Activated T-helper 1 cell treated with anti-CD3 and anti-CD28 coated beads, Interleukin-2, amount 50 U/mL, for 16 hours (primary cell): ENCODE measurements around the gene CARS2.
"Not testable (repeated sequence)": the region's sequence is repeated elsewhere in the genome, so short reads cannot be mapped to it uniquely, and the experiment has no call there.

ENCODE experiments used
- DNase-seq, 2 donors: peaks; one replicate each; pipeline ENCODE4 v3.0.0-alpha.2; 2020; ENCODE audit warnings: low read depth in 1 of 2, low spot score in 1 of 2

CARS2 gene

GRCh38 chr13:110712081-110712848 lies 6.3 kb upstream of the CARS2 start:
- DNase-seq, result peak; percentile 62 to 89

DNA sequence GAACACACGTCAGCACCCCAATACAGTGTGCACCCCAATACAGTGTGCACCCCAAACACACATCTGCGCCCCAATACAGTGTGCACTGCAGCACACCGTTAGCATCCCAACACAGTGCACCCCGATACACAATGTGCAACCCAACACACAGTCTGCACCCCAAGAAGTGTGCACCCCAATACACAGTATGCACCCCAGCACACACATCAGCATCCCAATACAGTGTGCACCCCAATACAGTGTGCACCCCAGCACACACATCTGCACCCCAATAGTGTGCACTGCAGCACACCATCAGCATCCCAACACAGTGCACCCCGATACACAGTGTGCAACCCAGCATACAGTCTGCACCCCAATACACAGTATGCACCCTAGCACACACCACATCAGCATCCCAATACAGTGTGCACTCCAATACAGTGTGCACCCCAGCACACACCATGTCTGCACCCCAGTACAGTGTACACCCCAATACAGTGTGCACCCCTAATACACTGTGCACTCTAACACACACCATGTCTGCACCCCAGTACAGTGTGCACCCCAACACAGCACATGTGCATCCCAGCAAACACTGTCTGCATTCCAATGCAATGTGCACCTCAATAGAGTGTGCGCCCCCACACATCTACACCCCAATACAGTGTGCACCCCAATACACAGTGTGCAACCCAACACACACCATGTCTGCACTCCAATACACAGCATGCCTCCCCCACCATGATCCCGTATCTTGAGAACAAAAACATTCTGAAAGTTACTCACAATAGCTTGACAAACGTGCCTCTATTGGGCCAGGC lies 855 bp upstream of the CARS2 start:
- no peak for DNase-seq

GRCh38 chr13:110705356-110705825 lies 525 bp downstream of the CARS2 start:
- no peak for DNase-seq

DNA sequence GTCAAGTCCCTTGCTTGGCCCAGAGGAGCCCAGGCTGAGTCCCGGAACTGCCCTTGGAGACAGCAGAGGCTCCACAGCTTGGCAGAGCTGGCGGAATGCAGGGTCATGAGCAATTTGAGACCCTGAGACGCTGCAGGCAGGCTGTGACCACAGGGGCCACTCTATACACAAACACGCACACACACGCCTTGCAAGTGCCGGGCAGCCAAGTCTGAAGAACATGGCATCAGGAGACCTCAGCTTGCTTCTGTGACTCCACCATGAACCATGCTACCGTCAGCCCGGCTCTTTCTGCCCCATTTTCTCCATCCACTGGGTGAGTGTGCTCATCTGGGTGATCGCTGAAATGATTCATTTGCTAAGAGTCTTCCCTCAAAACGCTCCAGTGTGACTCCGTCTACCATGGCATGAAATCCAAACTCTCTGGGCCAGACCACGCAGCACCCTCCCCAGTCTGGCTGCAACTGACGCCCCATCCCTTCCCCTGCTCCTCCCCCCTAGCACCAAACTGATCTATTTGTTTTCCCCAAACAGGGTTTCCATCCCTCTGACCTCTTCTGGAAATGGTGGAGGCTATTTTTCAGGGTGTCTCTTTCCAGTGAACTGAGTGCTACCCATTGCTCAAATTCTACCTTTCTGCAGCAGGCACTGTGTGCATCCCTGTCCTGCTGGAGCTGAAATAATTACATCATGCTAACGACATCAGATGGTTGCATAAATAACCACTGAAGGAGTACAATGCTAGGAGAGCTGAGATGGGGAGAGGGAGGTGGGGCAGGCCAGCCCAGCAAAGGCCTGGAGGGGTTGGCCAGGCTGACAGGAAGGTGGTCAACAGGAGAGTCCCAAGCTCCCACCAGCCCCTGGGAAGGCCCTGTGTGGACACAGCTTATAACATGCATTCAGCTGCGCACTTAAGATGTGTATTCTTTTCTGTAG lies 3.1 kb downstream of the CARS2 start:
- no peak for DNase-seq

DNA sequence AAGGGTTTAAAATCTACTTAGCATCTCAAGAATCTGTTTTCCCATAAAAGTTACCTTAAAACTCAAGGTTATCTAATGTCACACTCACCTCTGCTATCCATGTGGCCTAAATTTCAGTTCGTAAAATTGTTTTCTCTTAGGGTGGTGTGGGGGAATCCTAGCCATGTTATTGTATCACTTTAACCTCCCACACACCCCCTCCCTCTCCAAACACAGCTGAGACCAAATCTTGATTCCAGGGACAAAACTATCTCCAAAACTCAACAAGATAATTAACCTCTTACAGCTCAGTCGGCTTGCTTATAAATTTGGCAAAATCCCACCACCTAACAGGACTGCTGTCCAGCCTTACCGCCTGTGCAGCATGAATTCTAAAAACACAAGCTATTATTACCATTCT lies 3.8 kb downstream of the CARS2 start:
- no peak for DNase-seq

DNA sequence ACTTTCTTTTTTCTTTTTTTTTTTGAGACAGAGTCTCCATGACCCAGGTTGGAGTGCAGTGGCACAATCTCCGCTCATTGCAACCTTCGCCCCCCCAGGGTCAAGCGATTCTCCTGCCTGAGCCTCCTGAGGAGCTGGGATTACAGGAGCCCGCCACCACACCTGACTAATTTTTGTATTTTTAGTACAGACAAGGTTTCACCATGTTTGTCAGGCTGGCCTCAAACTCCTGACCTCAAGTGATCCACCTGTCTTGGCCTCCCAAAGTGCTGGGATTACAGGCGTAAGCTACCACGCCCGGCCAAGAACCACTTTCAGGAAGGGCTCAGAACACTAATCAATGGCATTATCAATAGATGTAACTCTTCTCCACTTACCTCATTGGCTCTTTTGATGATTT lies 4.9 kb downstream of the CARS2 start:
- DNase-seq, result not testable (repeated sequence)

DNA sequence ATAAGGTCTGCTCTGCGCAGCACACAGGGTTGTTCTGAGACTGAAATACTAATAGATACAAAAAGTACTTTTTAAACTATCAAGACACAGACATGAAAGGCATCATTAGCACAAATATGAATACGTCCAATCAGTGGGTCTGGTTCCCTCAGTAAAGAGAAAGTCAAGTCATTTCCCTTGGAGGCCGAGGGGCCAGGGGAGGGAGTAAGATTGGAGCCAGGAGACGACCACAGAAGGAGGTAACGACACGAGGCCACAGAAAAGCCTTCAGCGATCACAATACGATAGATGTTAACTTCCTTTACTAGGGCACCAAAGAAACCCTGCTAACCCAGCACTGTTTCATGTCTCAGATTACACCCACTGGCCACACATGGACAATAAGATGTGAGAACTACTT lies 5.3 kb downstream of the CARS2 start:
- DNase-seq, result no peak

DNA sequence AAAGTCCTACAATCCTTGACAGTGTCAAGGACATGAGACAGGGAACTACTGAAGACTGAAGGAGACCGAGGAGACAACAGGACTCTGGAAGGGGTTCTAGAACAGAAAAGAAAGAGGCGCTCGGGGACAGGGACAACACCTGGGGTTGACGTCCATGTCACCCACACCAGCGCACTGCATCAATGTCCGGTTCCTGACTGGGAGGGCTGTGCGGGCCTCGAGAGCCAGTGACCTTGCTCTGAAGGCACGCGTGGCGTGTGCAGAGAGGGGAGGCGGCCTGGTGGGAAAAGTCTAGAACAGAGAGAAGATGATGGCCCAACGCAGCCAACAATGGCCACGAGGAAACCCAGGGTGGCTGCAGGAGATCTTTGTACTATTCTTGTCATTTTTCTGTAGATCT lies 5.7 kb downstream of the CARS2 start:
- DNase-seq, result no peak

GRCh38 chr13:110699148-110700145 lies 6.5 kb downstream of the CARS2 start:
- no peak for DNase-seq

- no peak for DNase-seq
These were observed 7.2 kb downstream of the CARS2 start for GRCh38 chr13:110698689-110699088.

DNA sequence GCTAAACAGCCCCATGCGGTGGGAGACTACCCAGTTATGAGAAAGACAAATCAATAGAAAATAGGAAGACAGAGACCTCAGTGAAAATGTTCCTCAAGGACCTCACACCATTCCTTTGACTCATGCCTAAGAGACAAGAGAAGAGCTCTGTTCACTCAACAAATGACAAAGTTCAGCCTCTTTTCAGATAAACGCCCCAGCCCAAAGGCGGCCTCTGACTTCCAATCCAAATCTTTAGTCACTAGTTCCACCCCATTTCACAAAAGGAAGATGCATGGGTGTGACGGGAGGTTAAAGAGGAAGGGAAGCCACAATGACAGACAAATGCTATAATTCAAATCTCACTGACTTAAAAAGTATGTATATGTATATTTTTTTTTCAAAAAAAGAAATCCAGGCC lies 8.1 kb downstream of the CARS2 start:
- no peak for DNase-seq

- no peak for DNase-seq
These were observed 9.1 kb downstream of the CARS2 start for GRCh38 chr13:110696776-110697175.

DNA sequence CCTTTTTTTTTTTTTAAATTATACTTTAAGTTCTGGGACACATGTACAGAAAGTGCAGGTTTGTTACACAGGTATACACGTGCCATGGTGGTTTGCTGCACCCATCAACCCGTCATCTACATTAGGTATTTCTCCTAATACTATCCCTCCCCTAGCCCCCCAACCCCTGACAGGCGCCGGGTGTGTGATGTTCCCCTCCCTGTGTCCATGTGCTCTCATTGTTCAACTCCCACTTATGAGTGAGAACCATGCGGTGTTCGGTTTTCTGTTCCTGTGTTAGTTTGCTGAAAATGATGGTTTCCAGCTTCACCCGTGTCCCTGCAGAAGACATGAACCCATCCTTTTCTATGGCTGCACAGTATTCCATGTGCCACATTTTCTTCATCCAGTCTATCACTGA lies 10.1 kb downstream of the CARS2 start:
- DNase-seq, result not testable (repeated sequence)

DNA sequence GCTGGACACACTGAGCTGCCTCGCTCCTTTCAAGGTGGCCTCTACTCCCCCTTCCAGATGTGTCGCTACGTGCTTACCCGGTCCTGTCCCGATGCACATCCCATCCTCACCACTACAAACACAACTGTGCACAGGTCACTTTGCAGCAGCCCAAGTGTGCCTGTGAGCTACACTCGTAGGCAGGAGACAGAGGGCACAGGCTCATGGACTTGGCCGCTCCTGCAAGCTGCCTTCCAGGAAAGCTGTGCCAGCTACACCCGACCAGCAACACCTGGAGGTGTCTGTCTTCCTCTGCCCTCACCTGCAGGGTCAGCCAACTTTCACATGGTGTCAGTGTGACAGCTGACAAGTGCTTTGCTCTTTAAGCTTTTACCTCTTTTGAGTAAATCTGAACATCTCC lies 15.4 kb downstream of the CARS2 start:
- no peak for DNase-seq

- DNase-seq, result no peak
These were observed 16.2 kb downstream of the CARS2 start for GRCh38 chr13:110689711-110690110.

- no peak for DNase-seq
These were observed 16.9 kb downstream of the CARS2 start for GRCh38 chr13:110689041-110689440.

DNA sequence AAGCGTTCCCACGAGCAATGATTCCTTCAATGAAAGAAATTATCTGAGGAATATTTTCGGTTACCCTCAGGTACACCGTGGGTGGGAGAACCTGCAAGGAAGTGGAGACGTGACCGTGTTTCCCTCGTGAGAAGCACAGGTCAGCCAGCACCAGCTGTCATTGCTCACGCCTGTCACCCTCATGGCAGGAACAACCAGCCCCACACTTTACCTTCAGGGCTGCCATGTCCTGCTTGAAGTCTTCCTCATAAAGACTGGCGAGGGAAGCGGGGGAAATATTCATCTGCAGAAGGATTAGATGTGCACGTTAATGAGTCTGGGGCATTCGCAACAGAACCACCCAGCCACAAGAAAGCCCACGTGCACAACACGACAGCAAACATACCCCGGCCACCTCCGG lies 18.2 kb downstream of the CARS2 start:
- no peak for DNase-seq

DNA sequence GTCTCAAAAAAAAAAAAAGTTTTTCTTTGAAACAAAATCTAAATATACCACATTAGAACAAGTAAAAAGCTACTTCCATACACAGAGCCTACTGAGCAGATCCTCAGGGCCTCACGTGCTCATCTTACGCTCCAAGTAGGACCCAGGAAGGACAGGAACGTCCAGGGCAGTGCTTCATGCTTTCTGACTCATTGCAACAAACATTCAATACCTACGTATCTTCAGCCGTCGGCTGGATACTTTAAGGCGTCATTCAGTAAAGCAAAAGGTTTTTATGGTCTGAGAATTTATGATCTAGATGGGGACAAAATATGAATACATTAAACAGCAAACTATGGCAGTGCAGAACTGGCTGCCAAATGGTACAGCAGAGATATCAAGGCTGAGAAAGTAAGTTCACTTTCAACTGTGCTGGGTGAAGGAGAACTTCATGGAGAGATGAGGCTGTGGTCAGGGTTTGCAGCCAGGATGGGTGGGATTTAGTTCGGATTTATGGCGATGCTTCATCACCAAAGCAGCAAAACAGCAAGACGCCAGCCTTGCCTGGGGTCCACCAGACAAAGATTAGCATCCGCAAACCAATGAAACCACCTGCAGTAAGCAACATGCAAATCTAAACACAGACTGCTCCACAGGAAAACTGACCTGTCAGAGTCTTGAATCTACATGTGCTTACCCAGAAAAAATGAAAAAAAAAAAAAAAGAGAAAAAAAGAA lies 20.5 kb downstream of the CARS2 start:
- no peak for DNase-seq

DNA sequence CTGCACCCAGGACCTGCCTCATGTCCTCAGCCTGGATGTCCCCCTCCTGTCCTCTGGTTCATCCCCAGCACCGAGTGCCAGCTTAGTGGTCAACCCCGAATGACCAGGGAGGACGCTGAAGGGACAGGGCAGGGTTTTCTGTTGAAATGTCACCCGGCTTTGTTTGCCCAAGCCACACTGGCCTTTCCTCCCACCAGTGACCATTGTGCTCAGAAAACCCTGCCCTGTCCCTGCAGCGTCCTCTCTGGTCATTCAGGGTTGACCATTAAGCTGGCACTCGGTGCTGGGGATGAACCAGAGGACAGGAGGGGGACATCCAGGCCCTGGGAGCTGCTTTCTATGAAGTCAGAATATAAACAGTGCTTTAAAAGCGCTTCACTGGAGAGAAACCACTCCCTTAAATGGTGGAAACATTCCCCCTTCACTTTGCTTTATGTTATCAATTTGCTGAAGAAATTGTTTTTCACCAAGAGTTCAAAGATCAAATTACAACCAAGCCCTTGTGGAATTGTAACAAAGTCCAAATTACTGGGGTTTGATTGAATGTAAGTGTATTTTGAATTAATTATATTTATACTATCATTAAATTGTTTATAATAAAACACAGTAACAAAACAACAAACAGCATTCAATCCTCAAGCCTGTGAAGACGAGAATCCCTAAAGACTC lies 21.4 kb downstream of the CARS2 start:
- DNase-seq, result no peak
